ENCODE data around the gene IGFBP3. TPM values are rescaled to one million over a fixed set of nuclear protein-coding genes. Genes with fewer than 3 reads are reported as not detected.
A peak's percentile ranks its signal among the peaks of the same experiment; 100 is the strongest.

The IGFBP3 gene
- total and polyA plus RNA-seq, 12 donors, result 32.1 to 183 (median 70.6) TPM

DNA sequence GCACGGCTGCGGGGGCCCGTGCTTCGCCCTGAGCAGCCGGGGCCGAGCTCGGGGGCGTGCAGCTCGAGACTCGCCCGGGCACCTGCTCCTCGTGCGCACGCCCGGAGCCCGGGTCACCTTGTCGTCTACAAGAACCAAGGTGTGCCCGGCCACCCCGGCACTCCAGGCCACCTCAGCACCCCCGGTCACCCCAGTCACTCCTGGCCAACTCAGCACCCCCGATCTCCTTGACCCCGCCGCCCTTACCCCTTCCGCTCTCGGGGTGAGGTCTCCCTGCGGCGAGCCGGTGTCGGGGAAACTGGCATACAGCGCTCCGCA, 268 bp upstream of the IGFBP3 start:
- peaks cover 0 to 9% (median 5%) of the 10 kb centered on the region in 9 donors for H3K36me3 ChIP-seq
- peaks cover 0 to 69% (median 0%) of the 10 kb centered on the region in 7 donors for H3K27me3 ChIP-seq
- TF ChIP-seq, protein P1, sequence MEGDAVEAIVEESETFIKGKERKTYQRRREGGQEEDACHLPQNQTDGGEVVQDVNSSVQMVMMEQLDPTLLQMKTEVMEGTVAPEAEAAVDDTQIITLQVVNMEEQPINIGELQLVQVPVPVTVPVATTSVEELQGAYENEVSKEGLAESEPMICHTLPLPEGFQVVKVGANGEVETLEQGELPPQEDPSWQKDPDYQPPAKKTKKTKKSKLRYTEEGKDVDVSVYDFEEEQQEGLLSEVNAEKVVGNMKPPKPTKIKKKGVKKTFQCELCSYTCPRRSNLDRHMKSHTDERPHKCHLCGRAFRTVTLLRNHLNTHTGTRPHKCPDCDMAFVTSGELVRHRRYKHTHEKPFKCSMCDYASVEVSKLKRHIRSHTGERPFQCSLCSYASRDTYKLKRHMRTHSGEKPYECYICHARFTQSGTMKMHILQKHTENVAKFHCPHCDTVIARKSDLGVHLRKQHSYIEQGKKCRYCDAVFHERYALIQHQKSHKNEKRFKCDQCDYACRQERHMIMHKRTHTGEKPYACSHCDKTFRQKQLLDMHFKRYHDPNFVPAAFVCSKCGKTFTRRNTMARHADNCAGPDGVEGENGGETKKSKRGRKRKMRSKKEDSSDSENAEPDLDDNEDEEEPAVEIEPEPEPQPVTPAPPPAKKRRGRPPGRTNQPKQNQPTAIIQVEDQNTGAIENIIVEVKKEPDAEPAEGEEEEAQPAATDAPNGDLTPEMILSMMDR (IDR thresholded peaks at IDR 0.05), result no peak
- H3K4me3 ChIP-seq, result peak overlapping the region; percentile 24 to 77 (median 64)
- no peaks in the 10 kb centered on the region for H3K9me3 ChIP-seq
- DNase-seq (no peak), ATAC-seq (peak in 2 of 8 donors; percentile 2 to 4)
- intact Hi-C loops (cut with DNase I), result loop anchor here in 9 of 10 donors (2.0 to 10.0 kb wide), 12 partner anchors 293 to 1333 kb away; no protein-coding TSS in a partner anchor
- 2 to 3% methylated on average over 29 to 31 of the region's 31 CpGs for WGBS, 2 donors
- peak overlapping the region in 9 of 10 donors; percentile 11 to 73 (median 62) for H3K27ac ChIP-seq
- peaks cover 5 to 64% (median 47%) of the 10 kb centered on the region in 9 donors for H3K4me1 ChIP-seq

DNA sequence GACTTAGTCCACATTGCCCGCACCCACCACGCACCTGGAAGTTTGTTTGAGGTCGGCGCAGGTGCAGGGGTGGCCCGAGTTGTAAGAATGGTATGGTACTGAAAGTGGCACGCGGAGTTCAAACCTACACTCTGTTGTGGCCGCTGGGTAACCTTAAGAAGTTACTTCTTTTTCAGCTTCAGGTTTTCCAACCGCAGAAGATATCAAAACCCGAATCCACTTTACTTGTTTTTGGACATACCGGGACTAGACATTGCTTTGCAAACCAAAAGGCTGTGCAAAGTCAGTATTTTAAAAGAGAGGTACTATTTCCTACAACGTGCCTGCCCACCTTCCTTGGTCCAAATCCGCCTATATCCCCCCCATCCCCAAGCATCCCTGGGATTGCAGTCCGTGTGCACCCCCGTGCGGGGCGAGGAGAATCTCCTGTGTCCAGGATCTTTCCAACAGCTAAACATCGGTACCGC, 1.0 kb downstream of the IGFBP3 start:
- no peaks in the 10 kb centered on the region for H3K9me3 ChIP-seq
- peak overlapping the region in 6 of 10 donors; percentile 32 to 73 (median 58) for H3K27ac ChIP-seq
- peaks cover 0 to 69% (median 0%) of the 10 kb centered on the region in 7 donors for H3K27me3 ChIP-seq
- TF ChIP-seq, protein P1 (IDR thresholded peaks at IDR 0.05), result no peak
- intact Hi-C loops (cut with DNase I), result loop anchor here (1.0 to 10.0 kb wide), 16 partner anchors 295 to 1335 kb away; no protein-coding TSS in a partner anchor
- DNase-seq (no peak), ATAC-seq (no peak)
- H3K36me3 ChIP-seq, result peaks cover 0 to 22% (median 7%) of the 10 kb centered on the region in 9 donors
- 7 to 15% methylated on average over 19 of the region's 19 CpGs for WGBS, 2 donors
- H3K4me3 ChIP-seq, result peak overlapping the region; percentile 24 to 77 (median 64)
- peaks cover 5 to 64% (median 47%) of the 10 kb centered on the region in 9 donors for H3K4me1 ChIP-seq

DNA sequence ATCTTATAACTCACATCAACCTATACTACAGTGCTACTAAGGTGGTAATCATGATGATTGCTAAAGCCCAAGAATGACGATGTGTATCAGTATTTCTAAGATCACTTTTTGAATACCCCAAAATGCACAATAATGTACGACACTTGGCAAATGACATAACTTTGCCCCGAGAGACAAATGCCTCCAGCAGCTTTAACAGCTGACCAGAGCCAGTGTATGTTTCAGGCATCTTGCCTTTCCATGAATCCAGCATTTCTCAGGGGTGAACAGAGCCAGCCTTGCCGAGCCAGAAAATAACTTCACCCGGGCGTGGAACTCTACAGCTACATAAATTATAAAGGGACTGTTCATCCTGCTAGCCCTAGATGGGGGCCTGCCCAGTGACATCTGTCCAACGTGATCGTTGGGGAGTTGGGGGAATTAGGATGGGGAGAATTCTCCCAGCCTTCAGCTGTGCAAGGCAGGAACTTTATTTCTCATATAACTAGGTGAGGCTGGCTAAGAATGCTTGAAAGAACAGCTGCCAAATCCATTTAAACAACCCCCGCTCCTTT, 1.8 kb downstream of the IGFBP3 start:
- WGBS, 2 donors, result 24 to 39% methylated on average over 9 of the region's 9 CpGs
- Histone ChIP-seq H3K36me3 (peaks cover 0 to 30% (median 12%) of the 10 kb centered on the region in 9 donors), H3K4me3 (peak overlapping the region in 9 of 10 donors; percentile 52 to 77 (median 64)), H3K27ac (peak overlapping the region in 3 of 10 donors; percentile 59 to 73 (median 69)), H3K27me3 (peaks cover 0 to 69% (median 0%) of the 10 kb centered on the region in 7 donors), H3K4me1 (peaks cover 5 to 64% (median 46%) of the 10 kb centered on the region in 9 donors), H3K9me3 (no peaks in the 10 kb centered on the region)
- DNase-seq, result no peak
- intact Hi-C loops (cut with DNase I), result loop anchor here in 7 of 10 donors (1.0 to 10.0 kb wide), 8 partner anchors 1168 to 1335 kb away; no protein-coding TSS in a partner anchor
- TF ChIP-seq, protein P1 (IDR thresholded peaks at IDR 0.05), result no peak
- ATAC-seq, result no peak

DNA sequence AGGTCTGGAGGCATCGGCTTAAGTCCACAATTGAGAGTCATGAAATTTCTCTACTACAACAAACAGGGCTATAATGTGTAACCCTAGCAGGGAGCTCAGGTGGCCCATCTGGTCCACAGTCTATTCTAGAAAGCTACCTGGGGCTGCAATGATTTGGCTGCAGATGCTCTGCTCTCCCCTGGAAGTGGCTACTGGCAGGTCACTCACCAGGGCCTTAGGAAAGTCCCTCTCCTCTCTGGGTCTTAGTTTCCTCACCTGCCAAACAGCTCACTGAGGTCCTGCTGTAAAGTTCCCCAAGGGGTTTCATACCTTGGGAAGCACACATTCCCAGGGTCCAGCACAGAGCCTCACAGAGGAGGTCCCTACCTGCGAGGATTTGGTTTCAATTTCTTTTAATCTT, 2.5 kb downstream of the IGFBP3 start:
- peak overlapping the region in 2 of 10 donors; percentile 59 to 69 for H3K27ac ChIP-seq
- no peaks in the 10 kb centered on the region for H3K9me3 ChIP-seq
- 73 to 82% methylated on average over 2 of the region's 2 CpGs for WGBS, 2 donors
- intact Hi-C loops (cut with DNase I), result loop anchor here in 7 of 10 donors (2.0 to 10.0 kb wide), 7 partner anchors 1169 to 1336 kb away; no protein-coding TSS in a partner anchor
- no peak for ATAC-seq
- peaks cover 0 to 64% (median 0%) of the 10 kb centered on the region in 7 donors for H3K27me3 ChIP-seq
- H3K4me1 ChIP-seq, result peaks cover 5 to 64% (median 39%) of the 10 kb centered on the region in 9 donors
- H3K4me3 ChIP-seq, result peak overlapping the region in 7 of 10 donors; percentile 52 to 77 (median 64)
- DNase-seq, result no peak
- peaks cover 0 to 37% (median 13%) of the 10 kb centered on the region in 9 donors for H3K36me3 ChIP-seq
- TF ChIP-seq, protein P1 (IDR thresholded peaks at IDR 0.05), result no peak
